Duodenal mucosa (tissue), 2 donors: ENCODE measurements around the gene GYS2.
"Not testable (repeated sequence)": the region's sequence is repeated elsewhere in the genome, so short reads cannot be mapped to it uniquely, and the experiment has no call there.

Source experiments
- H3K27ac ChIP-seq: one replicate; pipeline ENCODE4 v1.7.0; 2013; ENCODE audit warnings: low read depth, low read length
- H3K27me3 ChIP-seq, 2 donors: one replicate each; pipeline ENCODE4 v1.7.0; 2013; ENCODE audit warnings: low read length in 2 of 2, control low read depth in 1 of 2; ENCODE audit not compliant: insufficient read depth in 2 of 2, control insufficient read depth in 1 of 2
- H3K36me3 ChIP-seq, 2 donors: one replicate each; pipeline ENCODE4 v1.7.0; 2013; ENCODE audit warnings: low read length in 2 of 2, control low read depth in 1 of 2; ENCODE audit not compliant: insufficient read depth in 2 of 2, control insufficient read depth in 1 of 2
- H3K4me1 ChIP-seq, 2 donors: one replicate each; pipeline ENCODE4 v1.7.0; 2013; ENCODE audit warnings: low read length in 2 of 2, control low read depth in 1 of 2; ENCODE audit not compliant: insufficient read depth in 2 of 2, control insufficient read depth in 1 of 2
- H3K4me3 ChIP-seq, 2 donors: one replicate each; pipeline ENCODE4 v1.7.0; 2013; ENCODE audit warnings: low read length in 2 of 2, low read depth in 1 of 2
- H3K9ac ChIP-seq, 2 donors: one replicate each; pipeline ENCODE4 v1.7.0; 2013; ENCODE audit warnings: low read length in 2 of 2, low read depth in 1 of 2
- H3K9me3 ChIP-seq, 2 donors: one replicate each; pipeline ENCODE4 v1.7.0; 2013; ENCODE audit warnings: low read length in 2 of 2, control low read depth in 1 of 2; ENCODE audit not compliant: control insufficient read depth in 1 of 2

GYS2 gene

DNA sequence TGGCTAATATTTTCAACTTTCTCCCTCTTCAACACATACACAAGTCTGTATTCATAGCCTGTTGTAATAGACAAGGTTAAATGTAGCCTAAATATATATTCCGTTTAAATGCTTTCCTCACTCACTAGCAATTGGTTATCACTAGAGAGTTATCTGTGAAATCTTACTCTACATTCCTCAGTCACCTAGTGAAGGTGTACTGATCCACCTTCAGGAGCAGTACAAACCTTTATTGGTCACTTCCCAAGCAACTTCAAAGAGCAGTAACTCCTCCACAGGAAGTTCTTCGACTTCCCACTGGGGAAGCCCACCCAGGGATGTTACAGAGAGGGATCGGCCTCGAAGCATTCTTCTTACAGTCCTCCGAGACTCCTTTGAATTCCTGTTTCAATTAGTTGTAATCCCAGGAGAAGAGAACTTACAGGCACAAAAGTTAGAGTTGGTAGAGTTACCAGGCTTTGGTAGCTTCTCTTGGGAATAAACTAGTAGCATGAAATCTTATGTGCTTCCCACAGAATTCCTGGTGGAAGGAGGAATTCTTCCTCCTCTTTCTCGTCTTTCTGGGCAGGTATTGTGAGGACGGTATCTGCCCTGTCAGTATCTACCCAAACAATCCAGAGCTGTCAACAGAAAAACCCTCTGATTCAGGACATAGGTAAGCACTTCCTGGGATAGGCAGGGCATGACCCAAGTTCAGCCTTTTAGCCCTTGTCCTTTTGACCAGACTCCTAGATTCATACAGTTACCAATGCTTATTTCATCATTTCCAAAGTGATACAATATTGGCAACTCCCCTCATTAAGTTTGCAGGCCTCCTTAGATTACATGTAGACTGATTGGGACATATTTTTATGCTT, at the start of gene GYS2:
Gene GYS2 (minus strand): TSS at position 603 of the 857 bp plus-strand sequence. CDS start 255 bp downstream, at position 348.
- Histone ChIP-seq H3K4me3 (no peak within 1 kb of the TSS), H3K27me3 (peaks cover 0 to 6% of the 10 kb centered on the region in 2 donors), H3K9me3 (no peaks in the 10 kb centered on the region), H3K9ac (no peak within 1 kb of the TSS), H3K36me3 (no peaks in the 10 kb centered on the region), H3K27ac (no peak within 1 kb of the TSS), H3K4me1 (no peaks in the 10 kb centered on the region)

DNA sequence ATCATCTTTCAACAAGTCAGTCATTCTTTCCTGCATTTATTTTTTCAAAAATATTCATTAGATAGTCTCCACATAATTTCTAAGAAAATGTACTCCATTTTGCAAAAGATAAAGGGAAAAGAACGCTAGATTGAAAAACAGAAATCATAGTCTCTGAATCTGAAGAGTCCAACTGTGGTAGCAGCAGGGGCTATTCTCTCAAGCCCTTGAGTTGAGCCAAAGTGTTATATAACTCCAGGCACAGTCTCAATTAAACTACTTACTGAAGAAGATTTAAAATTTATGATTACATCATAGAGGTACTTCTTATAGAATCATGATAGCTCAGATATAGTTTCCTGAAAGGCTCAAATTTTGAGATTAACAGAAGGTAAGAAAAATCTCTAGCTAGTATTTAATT, 47.2 kb upstream of the GYS2 start:
- Histone ChIP-seq H3K27me3 (no peaks in the 10 kb centered on the region), H3K36me3 (peaks cover 0 to 28% of the 10 kb centered on the region in 2 donors), H3K4me1 (peaks cover 1 to 10% of the 10 kb centered on the region in 2 donors), H3K9me3 (no peaks in the 10 kb centered on the region), H3K27ac (no peak overlapping the region), H3K9ac (no peak overlapping the region), H3K4me3 (no peak overlapping the region)

DNA sequence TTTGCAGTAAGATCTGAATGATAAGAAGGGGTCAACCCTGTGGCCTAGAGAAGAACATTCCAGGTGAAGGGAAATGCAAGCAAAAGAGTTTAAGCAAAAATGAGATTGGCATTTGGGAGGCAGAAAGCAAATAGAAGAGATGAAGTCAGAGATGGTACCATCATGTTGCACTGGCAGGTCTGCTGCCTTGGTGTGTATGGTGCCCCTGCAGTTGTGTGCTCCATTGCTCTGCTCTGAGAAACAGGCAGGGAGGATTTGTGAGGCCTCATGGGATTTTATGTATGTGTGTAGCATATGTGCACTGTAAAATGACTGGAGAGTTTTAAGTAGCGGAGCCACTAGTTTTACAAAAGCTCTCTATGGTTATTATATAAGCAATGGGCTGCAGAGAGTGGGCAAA, 46.4 kb upstream of the GYS2 start:
- peaks cover 0 to 32% of the 10 kb centered on the region in 2 donors for H3K36me3 ChIP-seq
- H3K27ac ChIP-seq = no peak overlapping the region
- H3K9me3 ChIP-seq = no peaks in the 10 kb centered on the region
- H3K4me1 ChIP-seq = peaks cover 0 to 2% of the 10 kb centered on the region in 2 donors
- H3K4me3 ChIP-seq = no peak overlapping the region
- no peak overlapping the region for H3K9ac ChIP-seq
- H3K27me3 ChIP-seq = no peaks in the 10 kb centered on the region

DNA sequence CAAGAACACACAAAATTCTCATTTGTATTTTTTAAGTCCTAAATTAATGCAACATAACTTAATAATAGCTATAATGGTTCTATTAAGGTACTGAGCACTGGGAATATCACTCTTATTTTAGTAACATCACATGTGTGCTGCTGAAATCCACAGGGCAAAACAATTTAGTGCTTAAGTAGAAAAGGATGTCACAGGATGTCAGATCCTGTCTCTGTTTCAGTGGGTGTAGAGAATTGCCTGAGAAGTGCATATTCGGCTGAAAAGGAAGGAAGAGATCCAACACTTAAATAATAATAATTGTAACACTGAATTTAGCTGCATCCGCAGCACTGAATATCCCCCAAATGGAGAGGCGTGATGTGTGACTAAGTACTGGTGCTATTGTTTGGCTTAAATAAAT, 44.4 kb upstream of the GYS2 start:
- H3K9me3 ChIP-seq = no peaks in the 10 kb centered on the region
- no peak overlapping the region for H3K4me3 ChIP-seq
- H3K36me3 ChIP-seq = peaks cover 0 to 38% of the 10 kb centered on the region in 2 donors
- no peaks in the 10 kb centered on the region for H3K27me3 ChIP-seq
- H3K9ac ChIP-seq = no peak overlapping the region
- H3K27ac ChIP-seq = no peak overlapping the region
- H3K4me1 ChIP-seq = no peaks in the 10 kb centered on the region

DNA sequence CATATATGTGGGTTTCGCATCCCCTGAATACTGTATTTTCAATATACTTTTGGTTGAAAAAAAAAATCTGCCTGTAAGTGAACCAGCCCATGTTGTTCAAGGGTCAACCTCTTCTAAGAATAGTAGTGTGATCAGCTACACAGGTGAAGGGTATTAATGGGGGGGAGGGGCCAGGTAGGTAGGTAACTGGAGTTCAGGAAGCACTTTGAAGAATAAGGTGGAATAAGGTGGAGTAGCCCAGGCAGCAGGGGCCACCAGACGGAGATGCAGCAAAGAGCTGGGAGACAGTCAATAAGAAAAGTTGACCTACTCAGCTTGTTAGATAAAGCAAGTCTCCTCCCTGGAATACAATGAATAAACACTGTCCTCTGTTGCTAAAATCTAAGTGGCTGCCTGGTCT, 43.7 kb upstream of the GYS2 start:
- H3K27ac ChIP-seq = no peak overlapping the region
- H3K36me3 ChIP-seq = peaks cover 0 to 40% of the 10 kb centered on the region in 2 donors
- no peaks in the 10 kb centered on the region for H3K27me3 ChIP-seq
- no peaks in the 10 kb centered on the region for H3K9me3 ChIP-seq
- H3K9ac ChIP-seq = no peak overlapping the region
- H3K4me1 ChIP-seq = no peaks in the 10 kb centered on the region
- H3K4me3 ChIP-seq = no peak overlapping the region

DNA sequence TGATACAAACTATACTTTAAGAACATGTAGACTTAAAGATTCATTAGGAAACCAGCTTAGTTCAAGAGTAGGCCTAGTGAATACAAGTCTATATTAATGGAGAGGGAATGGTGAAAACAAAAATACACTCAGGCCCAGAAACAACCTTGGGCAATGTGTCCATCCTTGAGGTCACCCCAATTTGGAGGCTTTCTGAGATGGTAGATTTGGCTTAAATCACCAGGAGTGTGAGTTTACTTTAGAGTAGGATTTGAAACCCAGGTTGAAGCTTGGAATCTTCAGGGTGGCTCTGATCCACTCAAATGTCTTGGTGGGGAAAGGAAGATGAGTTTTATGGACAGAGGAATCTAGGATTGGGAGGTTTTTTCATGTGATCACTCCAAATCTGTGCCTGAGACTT, 42.5 kb upstream of the GYS2 start:
- Histone ChIP-seq H3K9me3 (no peaks in the 10 kb centered on the region), H3K9ac (no peak overlapping the region), H3K36me3 (peaks cover 0 to 41% of the 10 kb centered on the region in 2 donors), H3K27me3 (no peaks in the 10 kb centered on the region), H3K27ac (no peak overlapping the region), H3K4me1 (no peaks in the 10 kb centered on the region), H3K4me3 (no peak overlapping the region)

DNA sequence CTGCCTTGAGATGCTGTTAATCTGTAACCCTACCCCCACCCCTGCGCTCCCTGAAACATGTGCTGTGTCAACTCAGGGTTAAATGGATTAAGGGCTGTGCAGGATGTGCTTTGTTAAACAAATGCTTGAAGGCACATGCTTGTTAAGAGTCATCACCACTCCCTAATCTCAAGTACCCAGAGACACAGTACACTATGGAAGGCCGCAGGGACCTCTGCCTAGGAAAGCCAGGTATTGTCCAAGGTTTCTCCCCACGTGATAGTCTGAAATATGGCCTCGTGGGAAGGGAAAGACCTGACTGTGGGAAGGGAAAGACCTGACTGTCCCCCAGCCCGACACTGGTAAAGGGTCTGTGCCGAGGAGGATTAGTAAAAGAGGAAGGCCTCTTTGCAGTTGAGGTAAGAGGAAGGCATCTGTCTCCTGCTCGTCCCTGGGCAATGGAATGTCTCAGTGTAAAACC, 40.4 kb upstream of the GYS2 start:
- not testable (repeated sequence) for H3K4me3 ChIP-seq, H3K4me1 ChIP-seq, H3K27me3 ChIP-seq, H3K9me3 ChIP-seq, H3K9ac ChIP-seq, H3K27ac ChIP-seq
- H3K36me3 ChIP-seq = peaks cover 0 to 44% of the 10 kb centered on the region in 2 donors

DNA sequence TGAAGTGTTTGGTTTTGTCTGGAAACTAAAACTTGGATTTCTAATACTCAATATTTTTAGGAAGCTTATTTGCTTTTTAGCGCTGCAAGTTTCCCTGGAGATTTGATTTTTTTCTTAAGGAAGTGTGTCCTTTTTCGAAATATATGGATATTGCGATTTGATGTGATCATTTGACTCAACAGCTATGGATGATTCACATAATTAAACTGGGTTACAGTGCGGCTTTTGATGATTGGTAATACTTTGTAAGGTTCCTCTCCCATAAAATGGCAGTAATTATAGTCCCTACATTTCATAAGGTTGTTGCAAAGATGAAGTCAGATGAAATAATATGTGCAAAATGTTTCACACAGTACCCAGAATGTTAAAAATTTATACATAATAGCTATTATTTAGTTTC, 39.9 kb upstream of the GYS2 start:
- H3K27me3 ChIP-seq = no peaks in the 10 kb centered on the region
- no peaks in the 10 kb centered on the region for H3K4me1 ChIP-seq

DNA sequence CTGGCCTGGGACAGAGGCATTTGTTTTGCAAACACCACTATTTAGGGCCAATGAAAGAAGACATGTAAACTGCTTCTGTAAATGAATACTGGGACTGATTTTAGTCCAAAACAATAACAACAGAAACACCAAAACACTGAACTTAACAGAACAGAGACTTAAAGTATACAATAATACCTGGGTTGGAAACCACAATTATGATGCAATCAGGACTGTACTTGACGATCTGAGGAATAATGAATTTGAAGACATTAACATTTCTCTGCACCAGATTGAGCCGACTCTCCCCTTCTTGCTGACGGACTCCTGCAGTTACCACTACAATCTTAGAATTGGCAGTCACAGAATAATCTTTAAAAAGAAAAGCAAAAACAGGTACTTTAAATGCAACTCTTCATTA, 39.1 kb upstream of the GYS2 start:
- H3K9ac ChIP-seq = no peak overlapping the region
- H3K9me3 ChIP-seq = no peaks in the 10 kb centered on the region
- H3K36me3 ChIP-seq = peaks cover 0 to 36% of the 10 kb centered on the region in 2 donors
- H3K27ac ChIP-seq = no peak overlapping the region
- no peak overlapping the region for H3K4me3 ChIP-seq
- H3K27me3 ChIP-seq = no peaks in the 10 kb centered on the region
- no peaks in the 10 kb centered on the region for H3K4me1 ChIP-seq

More for the DNA sequence above, 39.9 kb upstream of the GYS2 start:
- H3K9ac ChIP-seq = no peak overlapping the region
- H3K9me3 ChIP-seq = no peaks in the 10 kb centered on the region
- H3K36me3 ChIP-seq = peaks cover 0 to 43% of the 10 kb centered on the region in 2 donors
- H3K27ac ChIP-seq = no peak overlapping the region
- no peak overlapping the region for H3K4me3 ChIP-seq

DNA sequence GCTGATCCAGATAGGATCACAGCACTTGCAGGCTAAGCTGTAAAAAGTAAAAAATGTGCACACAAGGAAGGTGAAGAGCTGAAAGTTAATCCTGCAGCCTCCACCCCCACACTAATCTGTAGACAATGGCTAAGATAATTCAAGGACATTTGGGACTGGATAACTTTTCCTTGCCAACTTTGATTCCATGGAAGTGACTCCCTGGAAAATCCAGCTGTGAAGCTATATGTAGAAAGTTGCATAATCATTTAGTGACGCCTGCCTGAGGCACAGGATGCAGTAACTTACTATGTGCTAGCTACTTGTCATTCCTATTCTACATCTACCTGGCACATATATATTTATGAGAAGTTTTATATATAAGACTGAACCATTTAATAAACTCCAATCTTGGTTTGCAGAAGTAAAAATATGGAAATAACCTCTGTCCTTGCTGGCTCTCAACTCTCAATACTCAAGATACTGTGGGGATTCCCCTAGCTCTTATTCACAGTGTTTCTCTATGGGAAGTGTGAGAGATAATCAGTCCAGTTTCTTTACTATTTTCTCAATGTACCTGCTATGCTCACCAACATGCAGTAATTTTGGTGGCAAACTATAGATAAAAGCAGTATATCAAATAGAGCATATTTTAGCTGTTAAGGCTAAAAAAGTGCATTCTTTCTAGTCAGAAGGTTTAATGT, 38.2 kb upstream of the GYS2 start:
- Histone ChIP-seq H3K4me1 (no peaks in the 10 kb centered on the region), H3K27ac (no peak overlapping the region), H3K9me3 (no peaks in the 10 kb centered on the region), H3K27me3 (no peaks in the 10 kb centered on the region), H3K4me3 (no peak overlapping the region), H3K9ac (no peak overlapping the region), H3K36me3 (peaks cover 0 to 37% of the 10 kb centered on the region in 2 donors)
